GM19324 (cell line): ENCODE measurements around the gene DPY19L1.
"Not testable (repeated sequence)": the region's sequence is repeated elsewhere in the genome, so short reads cannot be mapped to it uniquely, and the experiment has no call there.

Experiments used
- ATAC-seq: cut with Tn5 transposase; IDR thresholded peaks from one replicate; pipeline ENCODE4 v1.9.1; 2021; ENCODE audit warnings: mild to moderate bottlenecking, moderate library complexity; ENCODE audit not compliant: unreplicated experiment, low FRiP score

Gene DPY19L1

DNA sequence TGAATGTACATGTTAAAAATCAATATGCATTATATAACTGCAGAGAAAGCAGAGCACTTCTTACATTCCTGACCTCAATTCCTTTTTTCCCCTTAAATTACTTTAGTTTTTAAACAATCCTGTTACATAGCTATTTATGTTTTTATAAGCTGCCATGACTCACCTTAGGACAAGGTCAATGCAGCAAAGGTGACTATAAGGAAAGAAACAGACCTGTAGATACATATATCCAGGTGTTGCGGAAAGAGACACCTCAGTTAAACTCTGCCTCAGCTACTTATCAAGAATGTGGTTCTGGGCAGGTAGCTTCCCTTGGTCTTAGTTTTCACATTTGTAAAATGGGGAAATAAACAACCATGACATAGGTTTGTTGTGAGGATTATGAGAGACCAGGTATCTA, 105.5 kb downstream of the DPY19L1 start:
- ATAC-seq = no peak

DNA sequence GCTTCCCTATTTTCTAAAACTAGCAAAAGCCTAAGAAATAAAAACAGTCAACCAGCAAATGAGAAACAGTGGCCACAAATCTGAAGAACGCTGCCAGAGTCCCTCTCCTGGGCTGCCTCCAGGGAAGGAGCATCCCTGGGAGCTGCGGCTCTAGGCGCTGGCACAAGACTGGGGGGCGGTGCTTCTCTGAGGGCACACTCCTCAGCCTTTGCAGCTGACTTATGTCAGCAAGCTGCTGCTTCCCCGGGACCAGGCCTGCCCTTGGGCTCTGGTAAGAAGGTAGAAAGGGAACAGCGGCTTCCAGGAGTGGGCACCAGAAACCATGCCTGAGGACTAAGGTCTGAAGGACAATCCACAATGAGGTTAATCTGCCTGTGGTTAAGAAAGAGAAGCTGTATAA, 107.5 kb downstream of the DPY19L1 start:
- ATAC-seq = not testable (repeated sequence)

DNA sequence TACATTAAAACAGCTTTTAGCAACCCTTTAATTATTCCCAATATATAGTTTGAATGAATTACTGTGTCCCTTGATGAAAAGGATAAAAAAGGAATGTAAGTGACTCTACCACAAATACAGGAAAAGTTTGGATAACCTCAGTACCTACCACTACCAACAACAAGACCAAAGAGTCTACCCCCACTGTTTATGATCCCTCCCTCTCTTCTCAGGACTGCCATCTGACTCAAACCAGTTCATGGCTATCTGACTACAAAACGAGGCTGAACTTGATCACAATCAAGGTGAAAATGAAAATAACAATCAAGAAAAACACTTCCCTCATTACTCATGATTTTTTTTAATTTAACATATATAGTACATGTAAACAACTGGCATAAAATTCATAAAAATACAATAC, 108.7 kb downstream of the DPY19L1 start:
- ATAC-seq = no peak

DNA sequence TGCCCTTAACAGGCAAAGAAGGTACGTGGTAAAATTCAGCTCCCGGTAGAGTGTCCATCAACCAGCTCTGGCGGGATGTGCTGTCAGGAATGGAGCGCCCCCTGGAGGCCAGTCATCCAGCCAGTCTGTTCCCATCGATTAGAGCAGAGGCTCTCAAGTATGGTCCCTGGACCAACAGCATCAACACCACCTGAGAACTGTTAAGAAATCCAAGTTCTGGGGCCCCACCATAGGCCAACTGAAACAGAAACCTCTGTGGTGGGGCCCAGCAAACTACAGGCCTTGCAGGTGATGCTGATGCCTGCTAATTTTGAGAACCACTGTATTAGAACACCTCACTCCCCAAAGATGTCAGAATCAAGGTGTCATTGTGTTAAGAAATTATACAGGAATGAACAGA, 109.2 kb downstream of the DPY19L1 start:
- no peak for ATAC-seq

DNA sequence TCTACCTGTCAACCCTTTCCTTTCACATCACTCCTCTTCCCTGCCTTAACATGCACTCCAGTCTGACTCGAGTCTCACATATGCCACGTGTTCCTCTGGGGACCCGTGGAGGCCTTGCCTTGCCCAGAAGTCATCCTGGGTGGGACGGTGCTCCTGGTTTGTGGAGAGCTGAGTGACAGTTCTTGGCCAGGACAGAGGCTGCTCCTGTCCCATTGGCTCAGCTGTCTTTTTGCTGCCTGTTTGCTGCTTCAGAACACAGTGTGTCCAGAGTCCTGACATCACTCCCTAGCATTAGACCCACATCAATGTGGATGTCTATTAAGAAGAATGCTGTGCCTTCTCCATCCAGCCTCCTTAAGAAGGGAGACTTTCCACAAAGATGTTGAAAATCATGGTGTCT, 116.8 kb downstream of the DPY19L1 start:
- not testable (repeated sequence) for ATAC-seq

DNA sequence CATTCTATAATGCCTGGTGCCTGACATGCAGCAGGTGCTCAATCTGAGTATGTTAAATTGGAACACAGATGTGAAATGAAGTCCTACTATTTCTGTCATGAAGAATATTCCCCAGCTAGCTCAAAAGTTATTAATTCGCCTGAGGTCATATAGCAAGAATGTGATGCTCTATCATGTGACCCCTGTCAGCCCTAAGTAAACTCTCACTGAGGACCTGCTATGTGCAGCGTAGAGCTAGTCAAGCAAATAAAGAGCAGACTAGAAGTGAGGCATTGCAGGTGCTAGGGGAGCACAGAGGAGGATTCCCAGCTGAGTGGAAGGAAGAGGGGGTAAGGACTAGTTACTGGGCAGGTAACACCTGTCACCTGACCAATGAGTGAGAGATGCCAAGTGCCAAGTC, 118.2 kb downstream of the DPY19L1 start:
- ATAC-seq = not testable (repeated sequence)

DNA sequence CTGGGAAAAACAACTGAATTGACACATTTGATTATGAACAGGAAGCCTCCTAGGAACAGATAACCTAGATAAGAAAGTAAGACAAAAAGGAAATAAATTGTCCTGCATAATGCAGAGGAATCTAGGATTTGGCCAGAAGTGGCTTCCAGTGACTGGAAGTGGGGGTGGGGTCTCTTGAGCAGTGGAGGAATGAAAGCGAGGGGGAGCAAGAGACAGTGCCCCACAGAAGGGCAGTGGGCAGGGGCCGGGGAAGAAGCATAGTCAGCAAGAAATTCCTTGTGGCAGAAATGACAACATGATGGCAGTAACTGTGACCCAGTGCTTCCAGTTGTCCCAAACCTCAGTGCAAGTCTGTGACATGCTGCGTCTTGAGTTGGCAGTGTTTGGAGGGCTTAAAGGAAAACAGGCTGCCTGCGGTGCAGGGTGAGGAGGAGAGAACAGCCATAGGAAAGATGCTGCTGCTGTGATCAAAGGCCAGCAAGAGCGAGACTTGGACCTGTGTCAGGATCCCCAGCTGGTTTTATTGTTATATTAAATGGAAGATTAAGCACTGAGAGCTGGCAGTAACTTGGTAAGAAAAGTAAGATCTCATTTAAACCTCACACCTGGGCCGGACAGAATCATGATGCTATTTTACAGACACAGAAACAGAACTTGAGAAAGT, 119.0 kb downstream of the DPY19L1 start:
- not testable (repeated sequence) for ATAC-seq

DNA sequence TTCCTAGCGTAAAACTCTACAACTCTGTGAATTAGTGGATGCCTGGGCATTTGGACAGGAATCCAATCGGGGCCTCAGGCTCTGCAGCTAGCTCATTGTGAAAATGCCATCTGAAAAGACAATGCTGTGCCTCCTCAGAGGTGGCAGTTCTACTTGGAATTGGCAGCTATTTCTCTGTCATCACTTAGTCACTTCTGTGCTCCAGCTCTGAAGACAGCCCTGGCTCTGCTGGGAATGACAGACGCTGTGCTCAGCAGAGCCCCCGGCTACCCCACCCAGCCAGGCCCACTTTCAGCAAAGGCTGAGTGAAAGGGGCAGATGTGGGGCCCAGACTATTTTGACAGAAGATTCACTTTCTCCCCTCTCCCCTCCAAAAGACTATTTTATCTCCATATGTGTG, 119.8 kb downstream of the DPY19L1 start:
- not testable (repeated sequence) for ATAC-seq

DNA sequence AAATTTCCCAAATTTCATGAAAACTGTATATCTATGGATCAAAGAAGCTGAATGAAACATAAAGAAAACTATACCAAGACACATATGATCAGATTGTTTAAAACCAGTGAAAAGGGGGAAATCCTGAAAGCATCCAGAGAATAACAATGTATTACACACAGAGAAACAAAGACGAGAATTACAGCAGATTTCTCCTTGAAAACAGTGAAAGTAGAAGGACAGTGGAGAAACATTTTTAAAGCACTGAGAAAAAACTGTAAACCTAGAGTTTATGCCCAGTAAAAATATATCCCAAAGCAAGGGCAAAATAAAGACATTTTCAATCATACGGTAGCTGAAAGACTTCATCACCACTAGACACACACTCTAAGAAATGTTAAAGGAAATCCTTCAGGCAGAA, 121.0 kb downstream of the DPY19L1 start:
- no peak for ATAC-seq

DNA sequence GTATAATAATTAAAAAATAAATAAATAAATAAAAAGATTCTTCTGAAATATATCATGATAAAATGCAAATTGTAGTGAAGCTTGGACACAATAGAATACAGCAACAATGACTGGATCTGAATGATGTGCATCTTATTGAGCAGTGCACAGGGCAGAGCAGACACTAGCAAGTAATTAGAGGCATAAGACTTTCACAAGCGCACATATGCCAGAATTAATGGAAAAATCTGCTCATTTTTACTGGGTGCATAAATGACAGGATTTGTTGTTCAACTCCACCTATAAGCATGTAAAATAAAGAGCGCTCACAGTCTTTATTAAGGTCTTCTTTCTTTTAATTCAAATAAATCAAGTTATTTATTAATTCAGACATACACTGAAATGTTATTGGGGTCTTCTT, 125.0 kb downstream of the DPY19L1 start:
- ATAC-seq = no peak

DNA sequence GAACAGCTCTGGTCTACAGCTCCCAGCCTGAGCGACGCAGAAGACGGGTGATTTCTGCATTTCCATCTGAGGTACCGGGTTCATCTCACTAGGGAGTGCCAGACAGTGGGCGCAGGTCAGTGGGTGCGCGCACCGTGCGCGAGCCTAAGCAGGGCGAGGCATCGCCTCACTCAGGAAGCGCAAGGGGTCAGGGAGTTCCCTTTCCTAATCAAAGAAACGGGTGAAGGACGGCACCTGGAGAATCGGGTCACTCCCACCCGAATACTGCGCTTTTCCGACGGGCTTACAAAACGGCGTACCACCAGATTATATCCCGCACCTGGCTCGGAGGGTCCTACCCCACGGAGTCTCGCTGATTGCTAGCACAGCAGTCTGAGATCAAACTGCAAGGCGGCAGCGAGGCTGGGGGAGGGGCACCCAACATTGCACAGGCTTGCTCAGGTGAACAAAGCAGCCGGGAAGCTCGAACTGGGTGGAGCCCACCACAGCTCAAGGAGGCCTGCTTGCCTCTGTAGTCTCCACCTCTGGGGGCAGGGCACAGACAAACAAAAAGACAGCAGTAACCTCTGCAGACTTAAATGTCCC, 130.9 kb downstream of the DPY19L1 start:
- not testable (repeated sequence) for ATAC-seq

DNA sequence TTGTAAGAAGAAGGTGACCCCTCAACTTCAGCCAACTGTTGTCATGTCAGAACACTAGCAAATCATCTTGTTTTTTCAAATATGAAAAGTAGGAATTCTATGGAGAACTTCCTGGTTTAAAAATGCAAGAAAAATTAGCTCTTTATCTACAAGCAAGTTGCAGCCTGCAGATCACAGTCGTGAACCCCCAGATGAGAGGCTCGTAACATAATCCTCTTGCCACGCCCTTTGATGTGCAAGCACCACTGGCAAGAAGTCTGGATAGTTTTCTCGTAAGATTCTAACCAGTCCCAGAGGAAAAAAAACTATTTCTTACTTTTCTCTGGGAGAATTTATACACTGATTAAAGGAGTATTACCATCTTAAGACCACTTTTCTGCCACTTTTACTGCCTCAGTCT, 132.3 kb downstream of the DPY19L1 start:
- ATAC-seq = no peak

DNA sequence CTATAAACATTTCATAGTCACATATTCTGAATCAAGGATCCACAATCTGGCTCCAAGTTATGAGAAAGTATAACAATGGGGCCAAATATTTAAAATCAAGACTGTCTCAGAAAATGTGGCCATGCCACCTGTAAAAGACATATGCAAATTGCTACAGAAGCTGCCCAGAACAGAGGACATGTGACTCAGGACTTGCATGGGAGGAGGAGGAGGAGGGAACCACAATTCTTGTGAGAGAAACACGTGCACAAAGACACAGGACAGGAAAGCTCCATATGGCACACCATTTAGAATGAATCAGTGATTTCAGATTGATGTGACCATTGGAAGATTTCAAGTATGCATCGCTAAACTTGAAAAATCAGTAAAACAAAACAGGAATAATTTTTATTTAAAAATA, 133.4 kb downstream of the DPY19L1 start:
- ATAC-seq = peak; percentile 44

DNA sequence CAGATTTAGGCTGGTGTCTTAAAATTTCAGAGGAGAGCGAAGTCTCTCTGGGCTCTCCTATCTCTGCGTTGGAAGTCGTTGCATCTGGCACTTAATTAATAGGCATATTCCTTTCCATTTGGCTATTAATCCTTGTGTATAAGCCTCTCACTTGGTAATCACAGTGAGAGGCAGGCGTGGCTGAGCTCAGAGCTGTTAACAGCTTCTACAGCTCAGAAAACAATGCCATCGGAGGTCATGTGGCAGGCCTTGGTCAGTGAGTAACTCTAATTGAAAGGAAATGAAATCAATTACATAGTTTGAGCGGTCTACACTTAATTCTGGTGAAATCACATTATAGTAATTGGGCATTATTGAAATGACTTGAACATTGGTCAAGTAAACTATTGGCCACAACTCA, 135.1 kb downstream of the DPY19L1 start:
- no peak for ATAC-seq

DNA sequence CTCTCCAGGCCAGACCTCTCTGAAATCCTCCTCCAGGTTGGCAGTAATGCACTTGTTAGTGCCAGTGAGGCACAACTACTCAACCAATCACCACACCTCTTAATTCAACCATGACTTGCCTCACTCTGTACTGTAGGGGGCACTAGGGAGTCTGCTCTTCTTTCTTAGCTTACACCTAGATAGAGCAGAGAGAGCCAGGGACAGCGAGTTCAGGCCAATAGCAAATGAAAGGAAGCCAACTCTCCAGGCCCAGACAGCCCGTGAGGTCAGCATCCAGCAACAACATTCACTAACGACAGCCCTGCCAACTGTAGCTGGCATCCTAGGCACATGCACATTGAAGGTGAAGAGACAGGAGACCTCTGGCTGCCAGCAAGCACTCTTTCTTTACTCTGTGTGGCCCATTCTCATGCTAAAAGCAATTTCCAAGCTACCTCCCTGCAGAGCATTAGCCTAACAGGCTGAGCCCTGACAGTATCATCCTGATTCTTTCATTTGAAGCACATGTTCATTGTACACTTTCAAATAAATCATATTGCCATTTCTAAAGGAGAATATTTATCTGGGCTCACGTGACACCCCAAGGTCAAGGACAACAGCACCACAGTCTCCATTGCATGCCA, 136.3 kb downstream of the DPY19L1 start:
- no peak for ATAC-seq

DNA sequence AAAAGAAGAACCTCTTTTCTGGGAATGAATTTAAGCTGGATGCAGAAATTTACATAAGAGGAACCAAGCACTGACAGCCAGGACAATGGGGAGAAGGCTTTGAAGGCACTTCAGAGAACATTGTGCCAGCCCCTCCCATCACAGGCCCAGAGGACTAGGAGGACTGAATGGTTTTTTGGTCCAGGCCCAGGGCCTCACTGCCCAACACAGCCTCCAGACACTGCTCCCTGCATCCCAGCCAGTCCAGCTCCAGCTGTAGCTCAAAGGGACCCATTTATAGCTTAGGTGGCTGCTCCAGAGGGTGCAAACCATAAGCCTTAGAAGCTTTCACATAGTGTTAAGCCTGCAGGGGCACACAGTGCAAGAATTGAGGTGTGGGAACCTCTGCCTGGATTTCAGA, 142.1 kb downstream of the DPY19L1 start:
- no peak for ATAC-seq

DNA sequence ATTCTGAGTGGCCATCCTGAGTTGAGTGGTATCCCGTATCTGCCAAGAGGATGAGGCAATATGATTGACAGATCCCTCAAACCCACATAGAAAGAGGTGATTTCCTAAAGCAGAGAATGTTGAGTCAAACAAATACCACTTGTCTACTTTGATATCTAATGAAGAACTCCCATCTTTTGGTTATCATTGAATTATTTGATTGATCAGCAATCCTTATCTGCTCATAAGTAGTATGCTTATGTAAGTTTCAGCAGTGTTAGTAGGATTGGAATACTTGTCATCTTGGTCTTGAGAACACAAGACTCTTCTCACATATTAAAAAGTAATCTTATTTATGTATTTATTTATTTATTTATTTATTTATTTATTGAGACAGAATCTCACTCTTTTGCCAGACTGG, 147.3 kb downstream of the DPY19L1 start:
- no peak for ATAC-seq

DNA sequence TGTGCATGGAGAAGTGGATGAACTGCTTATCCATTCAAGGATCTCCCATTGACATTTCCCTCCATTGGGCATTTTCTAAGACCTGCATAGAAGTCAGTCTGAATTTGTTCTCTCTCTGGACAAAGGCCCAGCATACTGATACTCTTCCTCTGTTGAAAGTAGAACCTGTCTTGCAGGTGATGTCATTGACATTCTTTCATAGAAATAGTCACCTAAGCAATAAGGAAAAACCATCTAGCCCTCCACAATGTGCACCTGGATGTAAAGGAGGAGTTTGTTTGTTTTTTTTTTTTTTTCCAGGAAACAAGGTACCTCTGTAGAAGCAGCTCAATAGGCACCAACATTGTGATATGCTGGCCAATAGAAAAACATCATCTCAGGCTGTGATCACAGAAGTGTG, 150.4 kb downstream of the DPY19L1 start:
- no peak for ATAC-seq

DNA sequence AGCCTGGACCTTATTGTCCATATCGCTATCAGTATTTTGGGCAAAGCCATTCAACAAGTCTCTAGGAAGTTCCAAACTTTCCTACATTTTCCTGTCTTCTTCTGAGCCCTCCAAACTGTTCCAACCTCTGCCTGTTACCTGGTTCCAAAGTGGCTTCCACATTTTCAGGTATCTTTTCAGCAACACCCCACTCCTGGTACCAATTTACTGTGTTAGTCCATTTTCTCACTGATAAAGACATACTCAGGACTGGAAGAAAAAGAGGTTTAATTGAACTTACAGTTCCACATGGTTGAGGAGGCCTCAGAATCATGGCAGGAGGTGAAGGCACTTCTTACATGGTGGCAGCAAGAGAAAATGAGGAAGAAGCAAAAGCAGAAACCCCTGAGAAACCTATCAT, 153.4 kb downstream of the DPY19L1 start:
- ATAC-seq = not testable (repeated sequence)

DNA sequence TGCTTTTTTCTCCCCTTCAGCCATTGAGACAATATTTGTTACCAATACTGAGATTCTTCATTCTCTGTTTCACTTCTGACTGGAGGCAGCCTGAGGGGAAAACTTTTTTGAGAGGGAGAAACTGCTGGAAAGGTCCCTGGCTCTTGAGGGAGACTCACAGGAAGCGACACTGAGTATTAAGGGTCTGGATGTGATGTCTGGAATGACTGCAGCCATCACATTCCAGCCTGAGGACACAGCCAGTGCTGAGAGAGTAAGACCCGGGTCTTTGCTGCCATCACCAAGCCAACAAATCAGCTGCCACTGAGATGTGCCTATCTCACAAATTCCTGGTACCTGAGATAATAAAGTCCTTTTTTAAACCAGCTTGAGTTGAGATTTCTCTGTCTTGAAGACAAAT, 157.4 kb downstream of the DPY19L1 start:
- ATAC-seq = no peak

DNA sequence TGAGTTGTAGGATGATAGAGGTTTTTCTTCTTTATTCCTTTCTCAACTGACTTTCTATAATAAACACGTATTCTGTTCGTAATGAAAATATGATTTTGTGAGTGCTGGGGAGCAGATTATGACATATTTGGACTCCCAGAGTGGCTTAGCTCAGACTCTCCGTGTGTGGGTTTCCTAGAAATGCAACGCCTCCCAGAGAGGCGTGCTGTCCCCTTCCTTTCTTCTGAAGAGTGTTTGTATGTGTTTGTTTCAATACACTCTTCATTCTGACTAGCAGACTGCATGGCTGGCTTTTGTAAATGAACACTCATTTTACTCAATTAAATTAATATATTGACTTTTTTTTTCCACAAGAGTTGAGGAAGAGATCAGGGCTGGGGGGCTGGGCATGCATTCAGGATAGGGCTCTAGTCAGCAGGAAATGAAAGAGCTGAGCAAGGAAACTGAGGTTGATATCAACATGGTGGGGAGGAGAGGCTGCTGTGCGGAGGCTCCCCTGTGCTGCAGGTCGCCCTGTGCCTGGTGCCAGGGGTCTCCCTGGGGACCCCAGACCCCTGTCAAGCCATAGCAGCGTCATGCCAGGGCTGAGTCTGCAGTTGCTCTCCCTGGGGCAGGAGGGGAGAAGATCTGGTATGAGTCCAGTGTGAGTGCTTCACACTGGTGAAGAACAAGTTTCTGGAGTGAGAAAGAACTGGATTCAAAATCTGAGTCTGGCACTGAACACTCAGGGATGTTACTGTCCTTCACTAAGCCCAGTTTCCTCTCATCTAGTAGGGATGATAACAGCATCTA, 158.1 kb downstream of the DPY19L1 start:
- not testable (repeated sequence) for ATAC-seq
